NCI-H526 treated with DMSO at 0.1 percent for 48 hours (cell line): ENCODE results near the gene STARD7.

Experiments used
- DNase-seq: peaks from one replicate; lab custom pipeline; 2025; lab: John Stamatoyannopoulos, UW

STARD7 gene

DNA sequence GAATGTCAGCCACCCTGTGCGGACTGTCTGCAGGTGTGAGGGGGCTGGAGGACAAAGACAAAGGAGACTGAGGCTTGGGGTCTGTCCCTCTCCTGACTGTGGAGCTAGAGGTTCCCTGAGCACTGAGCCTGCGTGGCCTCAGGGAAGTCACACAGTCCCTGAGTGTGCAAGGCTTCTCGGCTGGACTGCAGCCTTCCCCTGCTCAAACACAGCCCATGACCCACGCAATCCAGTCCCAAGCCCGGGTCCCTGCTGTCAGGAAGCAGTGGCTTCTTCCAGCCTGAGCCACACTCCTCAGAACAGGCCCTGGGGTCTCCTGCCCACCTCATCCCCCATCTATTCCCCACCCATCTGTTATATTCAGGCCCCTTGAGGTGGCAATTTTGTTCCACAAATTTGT lies 73.0 kb downstream of the STARD7 start:
- DNase-seq = no peak

- DNase-seq = no peak
Measured at GRCh38 chr2:96135171-96135570, 73.5 kb downstream of the STARD7 start.
